Globus pallidus (tissue), 1 donor: Measurements from ENCODE around the gene CLPTM1L.
"Not testable (repeated sequence)": the region's sequence is repeated elsewhere in the genome, so short reads cannot be mapped to it uniquely, and the experiment has no call there.

Experiments used
- DNase-seq: peaks from one replicate; pipeline ENCODE4 v3.0.0-alpha.2; 2015; ENCODE audit warnings: low spot score

Gene CLPTM1L

DNA sequence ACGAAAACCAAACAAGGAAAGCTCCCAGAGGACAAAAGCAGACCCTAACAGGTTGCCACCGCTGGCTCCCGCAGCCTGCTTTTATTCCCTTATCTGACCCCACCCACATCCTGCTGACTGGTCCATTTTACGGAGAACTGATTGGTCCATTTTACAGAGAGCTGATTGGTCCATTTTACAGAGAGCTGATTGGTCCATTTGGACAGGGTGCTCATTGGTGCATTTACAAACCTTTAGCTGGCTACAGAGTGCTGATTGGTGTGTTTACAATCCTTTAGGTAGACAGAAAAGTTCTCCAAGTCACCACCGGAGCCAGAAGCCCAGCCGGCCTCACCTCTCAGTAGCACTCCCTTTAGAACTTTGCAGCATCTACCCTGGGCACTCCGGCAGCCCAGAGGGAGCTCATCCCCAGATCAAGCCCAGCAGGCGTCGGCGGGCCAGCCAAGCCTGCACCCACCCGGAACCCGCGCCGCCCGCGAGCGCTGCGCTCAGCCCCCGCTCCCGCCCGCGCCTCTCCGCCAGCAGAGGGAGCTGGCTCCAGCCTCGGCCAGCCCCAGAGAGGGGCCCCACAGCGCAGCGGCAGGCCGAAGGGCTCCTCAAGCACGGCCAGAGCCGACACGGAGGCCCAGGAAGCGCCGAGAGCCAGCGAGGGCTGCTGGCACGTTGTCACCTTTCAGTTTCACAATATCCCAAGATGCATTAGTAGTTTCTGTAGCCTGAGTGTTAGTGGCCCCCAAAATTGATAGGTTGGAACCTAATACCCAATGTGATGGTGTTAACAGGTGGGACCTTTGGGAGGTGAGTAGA is 35.3 kb upstream of the CLPTM1L start:
- DNase-seq = peak; percentile 16

DNA sequence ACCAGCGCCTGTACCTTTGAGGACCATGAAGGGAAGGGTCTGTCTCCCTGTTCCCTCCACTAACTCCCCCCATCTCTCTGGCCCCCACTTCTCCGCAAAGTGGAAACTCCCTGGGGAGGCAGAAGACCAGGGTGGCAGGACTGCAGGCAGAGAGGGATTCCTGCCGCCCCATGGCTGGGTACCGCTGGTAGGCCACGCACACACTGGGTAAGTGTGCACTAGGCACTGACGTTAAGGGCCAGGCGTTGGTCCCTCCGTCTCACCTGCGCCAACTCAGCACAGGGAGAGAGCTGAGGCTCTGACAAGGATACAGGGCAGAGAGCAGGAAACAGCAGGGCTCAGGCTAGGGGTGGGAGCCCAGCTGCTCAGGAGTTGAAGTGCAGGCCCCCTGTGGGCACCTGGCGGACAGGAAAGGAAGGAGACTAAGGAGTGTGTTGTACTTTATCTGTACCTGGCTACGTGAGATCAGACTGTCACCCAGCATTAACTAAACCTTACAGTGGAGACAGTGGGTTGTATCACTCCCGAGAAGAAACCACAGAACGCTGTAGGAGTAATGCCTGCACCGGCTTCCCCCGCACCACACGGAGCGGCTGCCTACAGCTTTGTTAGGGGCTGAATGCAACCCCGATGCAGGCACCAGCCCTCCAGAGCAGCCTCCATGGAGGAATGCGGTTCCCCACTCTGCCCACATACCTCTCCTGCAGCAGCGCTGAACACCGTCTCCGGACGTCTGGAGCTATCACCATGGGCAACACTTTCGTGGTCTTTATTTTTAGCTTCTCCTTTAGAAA is 34.2 kb upstream of the CLPTM1L start:
- DNase-seq = no peak

DNA sequence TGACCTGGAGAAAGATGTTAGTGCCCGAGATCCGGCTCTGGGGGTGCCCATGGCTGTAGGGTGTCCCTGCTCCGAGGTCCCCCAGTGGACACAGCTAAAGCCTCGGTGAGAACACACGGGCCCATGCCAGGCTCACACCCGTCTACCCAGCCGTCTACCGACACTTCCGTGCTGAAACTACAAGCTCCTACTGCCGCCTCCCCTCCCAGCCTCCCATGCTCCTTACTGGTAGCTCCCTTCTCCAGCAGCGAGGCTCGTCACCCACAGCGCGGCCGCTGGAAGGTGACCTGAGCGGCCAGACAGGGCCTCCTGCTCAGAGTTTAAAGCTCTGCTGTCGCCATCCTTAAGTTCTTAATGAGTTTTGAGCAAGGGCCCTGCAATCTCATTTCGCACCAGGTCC is 33.2 kb upstream of the CLPTM1L start:
- no peak for DNase-seq

DNA sequence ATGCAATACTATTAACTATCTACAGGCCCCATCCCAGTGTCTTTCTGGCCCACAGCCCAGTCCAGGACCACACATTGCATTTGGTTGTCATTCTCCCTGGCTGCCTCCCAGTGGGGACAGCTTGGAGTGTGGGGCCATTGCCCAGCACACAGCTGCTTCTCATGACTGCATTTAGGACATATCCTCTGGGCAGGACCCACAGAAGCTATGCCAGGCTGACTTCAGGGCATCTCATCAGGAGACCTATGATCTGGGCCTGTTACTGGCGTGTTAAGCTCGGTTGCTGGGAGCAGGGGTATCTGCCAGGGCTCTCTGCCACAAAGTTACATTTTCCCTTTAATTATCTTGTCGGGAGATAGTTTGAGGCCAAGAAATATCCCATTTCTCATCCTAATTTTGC is 32.1 kb upstream of the CLPTM1L start:
- no peak for DNase-seq

DNA sequence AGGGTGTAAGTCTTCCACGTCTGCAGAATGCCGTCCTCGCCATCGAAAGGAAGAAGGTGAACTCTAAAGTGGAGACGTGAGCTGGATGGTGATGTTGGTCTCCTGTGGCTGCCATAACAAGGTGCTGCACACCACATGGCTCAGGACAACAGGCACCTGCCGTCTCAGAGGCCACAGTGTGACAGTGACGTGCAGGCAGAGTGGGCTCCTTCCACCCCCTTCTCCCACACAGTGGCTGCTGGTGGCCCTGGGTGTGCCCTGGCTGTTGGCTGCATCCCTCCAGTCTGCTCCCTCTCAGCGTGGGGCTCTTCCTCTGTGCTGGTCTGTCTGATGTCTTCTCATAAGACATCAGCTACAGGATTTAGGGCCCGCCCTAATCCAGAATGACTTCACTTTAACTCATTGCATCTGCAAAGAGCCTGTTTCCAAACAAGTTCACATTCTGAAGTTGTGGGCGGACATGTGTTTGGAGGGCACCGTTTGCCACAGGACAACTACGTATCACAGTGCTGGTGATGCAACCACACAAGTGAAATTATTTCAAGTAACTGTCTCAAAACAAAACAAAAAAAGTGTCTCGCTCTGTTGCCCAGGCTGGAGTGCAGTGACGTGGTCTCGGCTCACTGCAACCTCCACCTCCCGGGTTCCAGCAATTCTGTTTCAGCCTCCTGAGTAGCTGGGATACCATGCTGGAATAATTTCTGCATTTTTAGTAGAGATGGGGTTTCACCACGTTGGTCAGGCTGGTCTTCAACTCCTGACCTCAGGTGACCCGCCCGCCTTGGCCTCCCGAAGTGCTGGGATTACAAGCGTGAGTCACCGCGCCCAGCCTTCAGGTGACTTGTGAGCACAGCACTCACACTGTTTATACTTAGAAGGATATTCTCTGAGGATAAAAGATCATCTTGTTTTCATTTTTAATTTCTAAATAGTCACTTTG is 31.2 kb upstream of the CLPTM1L start:
- DNase-seq = no peak

DNA sequence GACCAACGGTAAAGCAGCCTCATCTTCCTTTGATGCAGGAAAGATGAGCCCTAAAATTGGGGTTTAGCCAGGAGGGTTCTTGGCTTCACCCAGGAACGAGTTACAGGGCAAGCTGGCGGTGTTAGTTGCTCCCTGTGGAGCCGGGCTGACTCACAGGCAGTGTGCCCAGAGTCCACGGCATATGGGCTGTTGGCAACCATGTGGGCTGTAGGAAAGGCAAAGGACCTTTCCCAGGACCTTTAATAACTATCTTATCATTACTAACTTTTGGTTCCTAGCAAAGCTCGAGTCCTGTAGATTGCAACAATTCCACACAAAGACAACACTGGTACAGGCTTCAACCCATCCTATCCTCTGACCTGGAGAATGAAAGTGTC is 29.8 kb upstream of the CLPTM1L start:
- DNase-seq = no peak

DNA sequence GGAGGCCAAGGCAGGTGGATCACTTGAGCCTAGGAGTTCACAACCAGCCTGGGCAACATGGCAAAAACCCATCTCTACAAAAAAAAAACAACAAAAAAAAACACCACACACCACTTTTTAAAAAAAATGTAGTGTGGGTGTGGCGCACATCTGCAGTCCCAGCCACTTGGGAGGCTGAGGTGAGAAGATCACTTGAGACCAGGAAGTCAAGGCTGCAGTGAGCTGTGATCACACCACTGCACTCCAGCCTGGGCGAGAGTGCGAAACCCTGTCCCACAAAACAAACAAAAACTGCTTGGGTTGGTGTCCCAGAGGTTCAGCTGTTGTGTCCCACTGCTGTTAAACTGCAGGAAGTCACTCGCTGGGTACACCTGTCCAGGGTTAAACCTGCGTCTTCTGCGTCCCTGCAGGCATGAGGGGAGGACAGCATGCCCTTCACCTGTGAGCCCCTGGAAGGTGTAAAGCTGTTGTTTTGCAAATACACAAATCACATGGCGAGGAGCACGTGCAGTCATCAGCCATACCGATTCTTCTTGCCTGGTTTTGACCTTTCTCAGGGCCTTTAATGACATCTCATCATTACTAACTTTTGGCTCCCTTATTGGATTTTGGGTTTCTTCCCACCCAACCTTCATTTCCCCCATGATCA is 29.3 kb upstream of the CLPTM1L start:
- DNase-seq = no peak

DNA sequence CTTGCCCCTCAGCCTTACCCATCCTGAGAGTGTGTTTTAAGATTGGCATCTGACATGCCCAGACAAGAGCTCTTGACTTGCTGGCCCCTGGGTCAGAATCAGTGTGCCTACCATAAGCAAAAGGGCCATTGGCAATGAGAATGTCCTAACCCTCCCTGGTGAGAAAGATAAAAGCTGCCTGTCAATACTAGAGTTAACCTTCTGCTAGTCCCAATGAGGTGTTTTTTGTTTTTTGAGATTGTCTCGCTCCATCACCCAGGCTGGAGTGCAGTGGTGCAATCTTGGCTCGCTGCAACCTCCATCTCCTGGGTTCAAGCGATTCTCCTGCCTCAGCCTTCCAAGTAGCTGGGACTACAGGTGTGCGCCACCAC is 27.1 kb upstream of the CLPTM1L start:
- DNase-seq = not testable (repeated sequence)

DNA sequence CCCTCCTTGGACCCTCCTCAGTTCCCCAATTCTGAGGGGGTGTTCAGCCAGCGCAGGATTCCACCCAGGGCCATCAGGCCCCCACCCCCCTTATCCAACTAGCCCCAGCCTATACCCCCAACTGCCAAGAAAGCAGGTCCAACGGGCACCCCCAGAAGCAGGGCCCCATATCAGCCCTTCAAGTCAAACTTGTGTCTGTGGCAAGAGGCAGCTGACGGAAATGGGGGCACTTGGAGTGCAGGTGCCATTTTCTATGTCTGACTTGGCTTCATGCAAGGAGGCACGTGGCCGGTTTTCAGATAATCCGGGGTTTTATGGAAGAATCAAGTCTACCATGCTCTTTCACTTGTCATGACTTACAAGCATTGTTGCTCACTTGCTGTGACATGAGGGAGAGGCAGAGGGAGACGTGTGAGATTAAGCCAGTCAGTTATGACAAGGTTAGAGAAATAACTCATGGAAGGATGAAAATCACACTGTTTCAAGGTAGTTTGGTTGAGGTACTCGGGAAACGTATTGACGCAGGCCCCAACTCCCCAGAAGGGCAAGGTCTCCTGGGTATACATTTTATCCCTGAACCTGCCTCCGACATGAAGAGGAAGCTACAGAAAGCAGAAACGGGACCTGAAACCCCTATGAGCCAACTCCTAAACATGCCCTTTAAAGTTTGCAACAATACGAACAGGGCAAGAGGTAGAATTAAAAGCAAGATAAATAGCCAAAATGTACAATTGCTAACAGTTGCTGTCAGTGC is 26.5 kb upstream of the CLPTM1L start:
- DNase-seq = no peak

DNA sequence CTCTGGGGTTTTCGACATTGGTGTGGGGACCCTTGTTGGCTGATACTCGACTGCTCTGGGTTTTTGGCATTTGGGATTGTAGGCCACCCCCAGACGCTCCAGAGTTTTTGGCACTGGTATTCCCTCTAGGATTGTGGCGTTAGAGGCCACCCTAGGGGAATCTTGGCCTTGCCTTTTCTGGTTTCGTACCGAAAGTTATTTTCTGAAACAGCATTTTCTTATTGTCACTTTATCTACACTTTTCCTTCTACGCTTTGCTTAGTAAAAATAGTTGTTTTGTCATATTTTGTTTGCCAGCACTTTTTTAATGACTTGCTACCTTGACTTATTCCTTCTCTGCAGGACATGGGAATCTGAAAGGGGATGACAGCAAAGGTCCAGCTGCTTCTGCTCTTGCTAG is 25.1 kb upstream of the CLPTM1L start:
- no peak for DNase-seq

DNA sequence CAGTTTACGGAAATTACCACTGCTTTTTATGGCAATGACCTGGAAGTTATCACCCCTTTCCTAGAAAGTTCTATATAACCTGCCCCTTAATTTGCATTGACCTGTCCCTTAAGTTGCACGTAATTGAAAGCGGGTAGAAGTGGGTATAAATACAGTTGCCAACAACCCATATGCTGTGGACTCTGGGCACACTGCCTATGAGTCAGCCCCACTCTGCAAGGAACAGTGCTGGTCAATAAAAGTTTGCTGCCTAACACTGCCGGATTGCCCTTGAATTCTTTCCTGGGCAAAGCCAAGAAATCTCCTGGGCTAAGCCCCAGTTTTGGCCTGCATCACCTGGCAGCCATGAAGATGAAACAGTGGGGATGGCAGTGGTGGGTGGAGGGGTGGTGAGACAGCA is 23.9 kb upstream of the CLPTM1L start:
- no peak for DNase-seq

DNA sequence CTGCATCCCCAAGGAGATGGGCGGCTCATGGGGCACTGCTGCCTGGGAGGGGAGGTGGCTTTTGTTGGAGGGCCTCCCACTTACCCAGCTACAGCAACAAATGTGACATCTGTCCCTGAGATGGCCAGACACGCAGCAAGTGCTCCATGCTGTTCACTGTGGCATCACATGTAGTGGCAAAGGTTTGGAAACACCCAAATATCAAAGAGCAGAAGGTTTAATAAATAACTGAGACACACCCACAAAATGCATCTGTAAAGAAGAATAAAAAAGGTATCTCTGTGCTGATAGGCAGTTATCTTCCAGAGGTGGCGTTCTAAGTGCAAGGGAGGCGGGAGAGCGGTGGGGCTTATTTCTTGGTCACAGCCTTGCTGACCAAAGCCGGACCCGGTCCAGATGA is 23.3 kb upstream of the CLPTM1L start:
- no peak for DNase-seq

DNA sequence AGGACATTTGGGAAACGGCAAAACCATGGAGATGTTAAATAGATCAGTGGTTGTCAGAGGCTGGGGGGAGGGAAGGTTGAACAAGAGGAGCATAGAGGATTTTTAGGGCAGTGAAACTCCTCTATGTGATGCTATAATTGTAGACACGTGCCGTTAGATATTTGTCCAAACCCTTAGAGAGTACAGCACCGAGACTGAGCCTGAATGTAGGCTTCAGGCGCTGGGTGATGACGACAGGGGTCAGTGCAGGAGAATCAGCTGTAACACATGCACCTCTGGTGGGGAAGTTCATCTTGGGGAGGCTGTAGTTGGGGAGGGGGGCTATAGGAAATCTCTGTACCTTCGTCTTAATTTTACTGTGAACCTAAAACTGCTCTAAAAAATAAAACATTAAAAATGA is 22.2 kb upstream of the CLPTM1L start:
- DNase-seq = no peak

DNA sequence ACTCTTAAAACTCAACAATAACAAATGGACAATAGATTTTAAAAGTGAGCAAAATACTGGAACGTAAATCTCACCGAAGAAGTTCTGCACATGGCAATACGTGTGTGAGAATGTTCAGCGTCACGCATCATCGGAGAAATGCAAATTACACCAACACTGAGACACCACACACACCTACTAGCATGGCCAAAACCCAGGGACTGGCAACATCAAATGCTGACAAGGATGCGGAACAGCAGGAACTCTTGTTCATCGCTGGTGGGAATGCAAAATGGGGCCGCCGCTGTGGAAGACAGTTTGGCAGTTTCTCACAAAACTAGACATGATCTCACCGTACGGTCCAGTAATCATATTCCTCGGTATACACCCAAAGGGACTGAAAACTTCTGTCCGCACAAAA is 21.6 kb upstream of the CLPTM1L start:
- no peak for DNase-seq

DNA sequence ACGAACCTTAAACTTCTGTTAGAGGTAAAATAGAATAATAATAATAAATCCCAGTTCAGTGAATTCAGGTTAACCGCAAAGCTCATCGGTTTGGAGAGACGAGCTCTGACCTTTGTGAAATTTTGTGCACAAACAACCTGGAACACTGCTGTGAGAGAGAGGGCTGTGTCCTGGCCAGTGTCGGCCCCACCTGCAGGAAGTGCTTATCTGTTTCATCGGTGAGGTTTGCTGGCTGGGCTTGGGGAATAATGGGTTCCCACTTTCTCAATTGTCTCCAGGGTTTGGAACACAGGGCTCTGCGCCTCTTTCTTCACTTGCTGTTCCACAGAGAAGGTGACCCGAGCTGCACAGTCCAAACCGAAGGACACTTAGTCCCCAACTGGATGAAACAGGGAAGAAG is 19.3 kb upstream of the CLPTM1L start:
- DNase-seq = no peak

DNA sequence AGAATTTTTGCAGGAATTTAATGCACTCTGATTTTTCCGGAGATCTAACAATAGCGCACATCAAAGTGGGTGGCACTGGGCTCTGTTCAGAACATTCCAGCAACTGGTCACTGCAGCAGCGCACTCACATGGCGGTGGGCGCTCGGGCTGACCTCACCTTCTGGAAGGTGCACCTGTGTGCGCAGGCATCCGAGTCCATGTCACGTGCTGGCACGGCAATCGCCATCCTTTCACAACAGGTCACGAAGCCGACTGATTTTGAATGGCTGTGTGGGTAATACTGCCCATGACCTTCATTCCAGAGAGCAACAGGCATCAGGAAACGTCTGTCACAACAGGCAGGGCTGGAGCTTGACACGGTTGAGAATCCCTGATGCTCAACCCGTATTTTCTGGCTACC is 18.7 kb upstream of the CLPTM1L start:
- DNase-seq = no peak

DNA sequence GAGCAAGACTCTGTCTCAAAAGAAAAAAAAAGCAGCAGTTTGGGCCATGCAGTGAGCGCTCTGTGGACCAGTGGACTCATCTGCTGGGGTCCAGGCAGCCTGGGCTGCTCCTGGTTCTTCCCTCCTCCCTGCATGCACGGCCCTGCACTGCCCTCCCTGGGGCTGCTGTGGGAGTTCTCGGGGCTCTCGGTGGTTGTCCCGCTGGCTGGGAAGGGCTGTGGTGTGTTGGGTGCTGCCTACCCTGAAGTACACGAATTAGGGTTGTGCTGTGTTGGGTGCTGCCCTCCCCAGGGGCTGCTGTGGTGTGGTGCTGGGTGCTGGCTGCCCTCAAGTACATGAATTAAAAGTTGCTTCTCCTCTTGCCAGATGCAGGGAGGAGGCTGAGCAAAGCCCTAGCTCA is 18.3 kb upstream of the CLPTM1L start:
- DNase-seq = no peak

DNA sequence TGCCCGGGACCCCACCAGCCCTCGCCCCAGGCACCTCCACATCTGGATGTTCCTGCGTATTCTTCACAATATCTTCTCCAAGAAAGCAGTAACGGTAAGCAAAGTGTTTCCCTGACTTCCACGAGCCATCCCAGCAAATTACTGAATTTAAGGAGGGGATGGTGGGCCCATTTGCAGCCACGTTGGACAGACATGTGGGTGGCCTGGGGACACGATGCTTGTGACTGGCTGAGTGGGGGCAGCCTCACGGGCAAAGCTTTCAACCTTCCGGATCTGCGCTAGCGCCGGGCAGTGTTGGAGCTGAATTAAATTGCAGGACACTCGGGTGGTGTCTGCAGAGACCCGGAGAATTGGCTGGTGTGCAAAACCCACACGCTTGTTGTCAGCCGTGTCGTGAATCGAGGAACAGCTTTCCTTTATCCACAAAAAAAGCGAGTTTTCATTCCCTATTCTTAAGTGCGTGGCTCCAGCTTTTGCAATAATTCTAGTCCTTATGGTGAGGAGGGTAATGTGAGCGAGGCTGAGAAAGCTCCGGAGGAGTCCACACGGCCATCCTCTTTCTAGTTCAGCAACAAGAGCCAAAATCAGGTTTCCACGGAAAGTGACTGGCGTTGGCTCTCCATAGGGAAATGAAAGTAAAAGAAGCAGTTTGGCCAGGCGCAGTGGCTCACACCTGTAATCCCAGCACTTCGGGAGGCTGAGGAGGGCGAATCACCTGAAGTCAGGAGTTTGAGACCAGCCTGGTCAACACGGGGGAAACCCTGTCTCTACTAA is 17.5 kb upstream of the CLPTM1L start:
- DNase-seq = no peak

DNA sequence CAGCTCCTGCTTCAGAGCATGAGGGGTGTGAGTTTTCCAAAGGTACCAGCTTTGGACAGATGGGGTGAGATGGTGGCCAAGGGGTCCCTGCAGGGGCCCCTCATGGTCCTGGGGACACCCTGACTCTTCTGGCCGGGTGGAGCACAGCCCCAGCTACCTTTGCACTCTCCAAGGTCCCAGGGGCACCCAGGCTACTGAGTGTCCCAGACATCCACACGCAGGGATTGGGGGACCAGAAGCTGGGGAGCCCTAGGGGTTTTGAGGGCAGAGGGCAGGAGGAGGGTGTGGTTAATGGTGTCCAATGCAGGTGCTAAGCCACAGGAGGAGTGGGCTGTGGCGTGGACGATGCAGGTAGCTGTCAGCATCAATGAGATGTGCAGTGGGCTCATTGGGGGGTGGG is 16.0 kb upstream of the CLPTM1L start:
- DNase-seq = no peak

DNA sequence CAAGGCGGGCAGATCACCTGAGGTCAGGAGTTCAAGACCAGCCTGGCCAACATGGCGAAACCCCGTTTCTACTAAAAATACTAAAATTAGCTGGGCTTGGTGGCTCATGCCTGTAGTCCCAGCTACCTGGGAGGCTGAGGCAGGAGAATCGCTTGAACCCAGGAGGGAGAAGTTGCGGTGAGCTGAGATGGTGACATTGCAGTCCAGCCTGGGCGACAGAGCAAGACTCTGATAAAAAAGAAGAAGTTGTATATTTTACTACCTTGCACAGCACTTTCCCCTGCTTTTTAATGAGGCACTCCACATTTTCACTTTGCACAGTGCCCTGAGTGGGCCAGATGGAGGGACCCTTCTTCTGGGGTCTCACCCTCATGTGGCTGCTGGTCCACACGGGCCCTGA is 15.5 kb upstream of the CLPTM1L start:
- not testable (repeated sequence) for DNase-seq

DNA sequence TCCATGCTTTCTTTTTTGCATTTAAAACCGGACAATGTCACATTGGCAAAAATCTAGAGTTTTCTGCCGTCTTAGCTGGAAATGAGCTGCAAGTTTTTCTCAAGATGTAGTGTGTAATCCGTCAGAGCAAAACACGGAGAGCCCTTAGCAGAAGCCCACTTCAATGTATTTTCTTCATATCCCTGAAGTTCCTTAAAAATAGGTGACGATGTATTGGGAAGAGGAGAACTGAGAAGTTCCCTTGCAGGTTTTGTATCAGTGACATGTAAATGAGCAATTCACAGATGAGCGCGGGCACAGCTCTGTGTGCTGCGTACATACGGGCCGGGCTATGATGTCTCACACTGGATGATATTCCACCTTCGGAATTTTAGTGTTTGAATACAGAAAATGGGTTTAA is 14.8 kb upstream of the CLPTM1L start:
- no peak for DNase-seq
